HCT116 (cell line): Measurements from ENCODE around the gene CAPZB.

ENCODE experiments used
- CEBPB ChIP-seq: IDR thresholded peaks from 2 replicates; pipeline ENCODE4 v1.6.1; 2012; ENCODE audit warnings: low read depth
- POLR2A ChIP-seq: IDR thresholded peaks from 2 replicates; pipeline ENCODE4 v1.7.0; 2011; ENCODE audit warnings: borderline replicate concordance; ENCODE audit not compliant: insufficient read depth, insufficient read length; ENCODE audit errors: extremely low read depth
- POLR2AphosphoS5 ChIP-seq: IDR thresholded peaks from 2 replicates; pipeline ENCODE4 v1.6.1; 2011; ENCODE audit warnings: mild to moderate bottlenecking, low read depth, low read length, moderate library complexity
- SRF ChIP-seq: IDR thresholded peaks from 2 replicates; pipeline ENCODE4 v1.6.1; 2012; ENCODE audit warnings: low read depth
- YY1 ChIP-seq: IDR thresholded peaks from 2 replicates; pipeline ENCODE4 v1.6.1; 2011; ENCODE audit warnings: low read length, low read depth, moderate library complexity, mild to moderate bottlenecking; ENCODE audit not compliant: insufficient replicate concordance; ENCODE audit errors: extremely low read depth
- ZFX ChIP-seq: fragments of 450-650 bp; IDR thresholded peaks from 2 replicates; pipeline ENCODE4 v1.6.1; 2017
- ZNF274 ChIP-seq: fragments of 200-500 bp; sonication (Bioruptor generic); IDR thresholded peaks from 2 replicates; pipeline ENCODE4 v1.6.1; 2014; ENCODE audit warnings: mild to moderate bottlenecking, low read depth, low read length, inconsistent platforms
- TF ChIP-seq, protein P1 (sequence below), 3 experiments: fragments of 200-600 bp in 1 of 3; sonication (generic) in 1 of 3; IDR thresholded peaks in 2 of 3; conservative IDR thresholded peaks in 1 of 3; 2 replicates each; pipeline ENCODE4 v1.5.1; 2012 to 2017; ENCODE audit warnings: low read depth in 2 of 3, low read length in 2 of 3, antibody characterized with exemption in 1 of 3, borderline replicate concordance in 1 of 3, control low read depth in 1 of 3, mild to moderate bottlenecking in 1 of 3, mixed read lengths in 1 of 3, mixed run types in 1 of 3, moderate library complexity in 1 of 3; ENCODE audit not compliant: insufficient read depth in 1 of 3
- TF ChIP-seq, protein P2 (sequence below): IDR thresholded peaks from 2 replicates; pipeline ENCODE4 v1.6.1; 2011; ENCODE audit warnings: mild to moderate bottlenecking, low read length, moderate library complexity; ENCODE audit not compliant: insufficient replicate concordance; ENCODE audit errors: extremely low read depth
- TF ChIP-seq, protein P3 (sequence below): IDR thresholded peaks from 2 replicates; pipeline ENCODE4 v1.6.1; 2012

DNA sequence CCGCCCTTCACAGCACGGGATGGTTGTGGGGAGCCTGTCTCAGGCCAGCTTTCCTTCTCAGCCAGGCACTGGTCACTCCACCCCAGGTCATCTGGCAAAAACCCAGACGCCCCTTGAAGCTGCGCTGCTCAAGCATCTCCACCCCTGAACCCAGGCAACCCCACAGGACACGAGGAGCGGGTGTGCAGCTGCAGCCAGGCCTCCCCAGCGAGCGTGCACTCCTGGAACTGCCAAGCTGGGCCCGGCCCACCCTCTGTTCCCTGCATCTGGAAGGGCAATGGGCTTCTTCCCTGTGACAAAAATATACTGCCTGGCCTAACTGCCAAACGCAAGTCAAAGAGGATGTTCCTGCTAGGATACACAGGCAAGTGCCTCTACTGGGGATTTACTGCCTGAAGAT is 133.5 kb downstream of the CAPZB start:
- TF ChIP-seq POLR2A (no peak), SRF (no peak), YY1 (no peak), POLR2AphosphoS5 (no peak), CEBPB (no peak), ZNF274 (no peak), ZFX (no peak)
- TF ChIP-seq, protein P1, sequence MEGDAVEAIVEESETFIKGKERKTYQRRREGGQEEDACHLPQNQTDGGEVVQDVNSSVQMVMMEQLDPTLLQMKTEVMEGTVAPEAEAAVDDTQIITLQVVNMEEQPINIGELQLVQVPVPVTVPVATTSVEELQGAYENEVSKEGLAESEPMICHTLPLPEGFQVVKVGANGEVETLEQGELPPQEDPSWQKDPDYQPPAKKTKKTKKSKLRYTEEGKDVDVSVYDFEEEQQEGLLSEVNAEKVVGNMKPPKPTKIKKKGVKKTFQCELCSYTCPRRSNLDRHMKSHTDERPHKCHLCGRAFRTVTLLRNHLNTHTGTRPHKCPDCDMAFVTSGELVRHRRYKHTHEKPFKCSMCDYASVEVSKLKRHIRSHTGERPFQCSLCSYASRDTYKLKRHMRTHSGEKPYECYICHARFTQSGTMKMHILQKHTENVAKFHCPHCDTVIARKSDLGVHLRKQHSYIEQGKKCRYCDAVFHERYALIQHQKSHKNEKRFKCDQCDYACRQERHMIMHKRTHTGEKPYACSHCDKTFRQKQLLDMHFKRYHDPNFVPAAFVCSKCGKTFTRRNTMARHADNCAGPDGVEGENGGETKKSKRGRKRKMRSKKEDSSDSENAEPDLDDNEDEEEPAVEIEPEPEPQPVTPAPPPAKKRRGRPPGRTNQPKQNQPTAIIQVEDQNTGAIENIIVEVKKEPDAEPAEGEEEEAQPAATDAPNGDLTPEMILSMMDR (IDR thresholded peaks at IDR 0.05 in 2 of 3, conservative IDR thresholded peaks at IDR 0.05 in 1 of 3; ENCODE audit: borderline replicate concordance in 1 of 3, insufficient read depth in 1 of 3, low read depth in 2 of 3, low read length in 2 of 3) = no peak
- TF ChIP-seq, protein P2, sequence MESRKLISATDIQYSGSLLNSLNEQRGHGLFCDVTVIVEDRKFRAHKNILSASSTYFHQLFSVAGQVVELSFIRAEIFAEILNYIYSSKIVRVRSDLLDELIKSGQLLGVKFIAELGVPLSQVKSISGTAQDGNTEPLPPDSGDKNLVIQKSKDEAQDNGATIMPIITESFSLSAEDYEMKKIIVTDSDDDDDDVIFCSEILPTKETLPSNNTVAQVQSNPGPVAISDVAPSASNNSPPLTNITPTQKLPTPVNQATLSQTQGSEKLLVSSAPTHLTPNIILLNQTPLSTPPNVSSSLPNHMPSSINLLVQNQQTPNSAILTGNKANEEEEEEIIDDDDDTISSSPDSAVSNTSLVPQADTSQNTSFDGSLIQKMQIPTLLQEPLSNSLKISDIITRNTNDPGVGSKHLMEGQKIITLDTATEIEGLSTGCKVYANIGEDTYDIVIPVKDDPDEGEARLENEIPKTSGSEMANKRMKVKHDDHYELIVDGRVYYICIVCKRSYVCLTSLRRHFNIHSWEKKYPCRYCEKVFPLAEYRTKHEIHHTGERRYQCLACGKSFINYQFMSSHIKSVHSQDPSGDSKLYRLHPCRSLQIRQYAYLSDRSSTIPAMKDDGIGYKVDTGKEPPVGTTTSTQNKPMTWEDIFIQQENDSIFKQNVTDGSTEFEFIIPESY = no peak
- TF ChIP-seq, protein P3, sequence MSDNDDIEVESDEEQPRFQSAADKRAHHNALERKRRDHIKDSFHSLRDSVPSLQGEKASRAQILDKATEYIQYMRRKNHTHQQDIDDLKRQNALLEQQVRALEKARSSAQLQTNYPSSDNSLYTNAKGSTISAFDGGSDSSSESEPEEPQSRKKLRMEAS = no peak
